GM19238 (cell line): ENCODE data around the gene ZBTB34.
A peak's percentile ranks its signal among the peaks of the same experiment; 100 is the strongest.

Source experiments
- DNase-seq: peaks from one replicate; pipeline ENCODE4 v3.0.0; 2011; ENCODE audit warnings: low spot score; ENCODE audit not compliant: insufficient read length

The ZBTB34 gene

DNA sequence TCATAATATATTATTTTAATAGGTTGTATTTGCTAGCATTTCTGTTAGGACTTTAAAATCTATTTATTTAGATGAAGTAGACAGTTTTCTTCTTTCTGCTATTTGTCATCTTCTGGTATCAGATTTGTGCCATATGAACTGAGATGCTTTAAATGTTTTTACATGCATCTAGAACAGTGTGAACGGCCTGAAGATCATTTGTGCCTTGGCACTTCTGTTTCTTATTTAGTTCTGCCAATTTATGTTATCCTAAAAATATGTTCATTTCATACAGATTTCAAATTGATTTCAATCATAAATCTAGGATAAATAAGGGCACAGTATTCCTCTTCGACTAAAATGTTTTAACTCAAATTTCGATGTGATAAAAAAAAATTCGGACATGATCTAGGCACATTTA is 16.1 kb downstream of the ZBTB34 start:
- DNase-seq, result no peak

DNA sequence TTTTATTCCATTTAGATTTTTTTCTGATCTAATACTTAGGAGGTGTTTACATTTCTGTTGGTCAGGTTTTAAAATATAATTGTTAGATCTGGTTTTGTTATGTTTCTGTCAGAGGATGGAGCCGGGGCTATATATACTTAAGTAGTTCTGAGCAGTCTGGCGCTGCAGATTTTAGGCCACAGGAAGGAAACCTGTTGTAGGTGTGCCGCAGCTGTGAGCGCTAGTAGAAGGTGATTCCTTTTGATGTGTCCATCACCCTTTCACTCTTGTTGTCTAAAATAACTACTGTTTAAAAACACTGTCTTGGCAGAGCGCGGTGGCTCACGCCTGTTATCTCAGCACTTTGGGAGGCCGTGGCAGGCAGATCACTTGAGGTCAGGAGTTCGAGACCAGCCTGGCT is 17.0 kb downstream of the ZBTB34 start:
- DNase-seq, result no peak

DNA sequence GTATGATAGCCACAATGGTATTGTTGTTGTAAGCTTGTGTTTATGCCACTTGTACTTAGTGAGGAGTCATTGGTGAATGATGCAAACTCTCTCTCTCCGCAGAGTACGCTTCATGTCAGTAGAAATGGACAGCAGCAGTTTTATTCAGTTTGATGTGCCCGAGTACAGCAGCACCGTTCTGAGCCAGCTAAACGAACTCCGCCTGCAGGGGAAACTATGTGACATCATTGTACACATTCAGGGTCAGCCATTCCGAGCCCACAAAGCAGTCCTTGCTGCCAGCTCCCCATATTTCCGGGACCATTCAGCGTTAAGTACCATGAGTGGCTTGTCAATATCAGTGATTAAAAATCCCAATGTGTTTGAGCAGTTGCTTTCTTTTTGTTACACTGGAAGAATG is 18.8 kb downstream of the ZBTB34 start:
- no peak for DNase-seq

DNA sequence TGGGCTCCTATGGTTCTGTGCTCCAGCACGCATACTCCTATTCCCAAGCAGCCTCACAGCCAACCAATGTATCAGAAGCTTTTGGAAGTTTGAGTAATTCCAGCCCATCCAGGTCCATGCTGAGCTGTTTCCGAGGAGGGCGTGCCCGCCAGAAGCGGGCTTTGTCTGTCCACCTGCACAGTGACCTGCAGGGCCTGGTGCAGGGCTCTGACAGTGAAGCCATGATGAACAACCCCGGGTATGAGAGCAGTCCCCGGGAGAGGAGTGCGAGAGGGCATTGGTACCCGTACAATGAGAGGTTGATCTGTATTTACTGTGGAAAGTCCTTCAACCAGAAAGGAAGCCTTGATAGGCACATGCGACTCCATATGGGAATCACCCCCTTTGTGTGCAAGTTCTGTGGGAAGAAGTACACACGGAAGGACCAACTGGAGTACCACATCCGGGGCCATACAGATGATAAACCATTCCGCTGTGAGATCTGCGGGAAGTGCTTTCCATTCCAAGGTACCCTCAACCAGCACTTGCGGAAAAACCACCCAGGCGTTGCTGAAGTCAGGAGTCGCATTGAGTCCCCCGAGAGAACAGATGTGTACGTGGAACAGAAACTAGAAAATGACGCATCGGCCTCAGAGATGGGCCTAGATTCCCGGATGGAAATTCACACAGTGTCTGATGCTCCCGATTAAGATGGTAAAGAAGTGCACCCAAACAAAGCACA is 19.9 kb downstream of the ZBTB34 start:
- DNase-seq, result no peak

DNA sequence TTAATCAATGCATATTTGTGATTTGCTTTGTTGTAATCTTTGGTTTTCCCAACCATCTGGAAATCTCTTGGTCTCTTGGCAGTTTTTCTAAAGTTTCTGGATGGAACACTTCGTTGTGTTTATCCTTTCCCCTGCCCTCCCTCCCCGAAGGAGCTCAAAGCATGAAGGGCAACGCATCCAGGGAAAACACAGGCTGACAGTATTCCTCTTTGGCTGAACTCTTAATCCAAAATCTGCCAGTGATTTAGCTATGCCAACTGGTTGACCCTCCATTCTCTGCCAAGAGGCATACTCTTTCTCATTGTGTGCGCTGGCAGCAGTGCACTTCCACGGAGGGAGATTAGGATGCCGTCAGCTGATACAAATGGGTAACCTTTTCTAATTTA is 20.5 kb downstream of the ZBTB34 start:
- DNase-seq, result no peak

DNA sequence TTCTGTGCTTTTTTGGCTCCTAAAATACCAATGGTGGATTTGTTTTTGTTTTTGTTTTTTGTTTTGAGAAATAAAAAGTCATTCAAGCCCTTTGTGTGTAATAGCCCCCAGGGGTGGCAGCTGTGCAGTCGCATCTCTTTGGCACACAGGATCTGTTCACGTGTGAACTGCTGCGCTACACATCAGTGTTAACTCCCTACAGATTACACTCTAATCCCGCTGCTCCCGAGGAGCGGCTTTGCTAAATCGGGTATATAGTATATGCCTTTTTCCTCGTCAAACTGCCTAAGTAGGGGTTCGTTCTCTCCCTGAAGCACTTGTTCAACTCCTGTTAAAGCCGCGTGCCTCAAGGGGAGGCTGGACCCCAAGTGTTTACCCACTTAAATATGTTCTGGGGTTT is 22.3 kb downstream of the ZBTB34 start:
- no peak for DNase-seq

DNA sequence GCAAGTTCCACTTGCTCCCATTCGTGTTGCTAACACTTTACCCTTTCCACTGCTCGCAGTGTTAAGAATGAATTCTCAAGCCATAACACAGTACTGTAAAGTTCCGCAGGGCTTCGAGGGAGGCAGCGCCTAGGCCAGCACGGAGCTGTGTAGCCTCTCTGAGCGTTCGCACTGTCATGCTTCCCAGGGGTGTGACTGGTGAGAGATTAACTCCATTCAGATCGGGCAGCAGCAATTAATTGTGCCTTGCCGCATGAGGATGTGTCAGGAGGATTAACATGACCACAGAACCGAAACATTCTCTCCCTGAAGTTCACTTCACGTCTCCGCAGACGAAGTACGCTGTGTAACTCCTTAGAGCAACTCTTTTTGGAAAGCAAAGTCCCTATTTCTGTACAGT is 23.2 kb downstream of the ZBTB34 start:
- DNase-seq, result no peak

DNA sequence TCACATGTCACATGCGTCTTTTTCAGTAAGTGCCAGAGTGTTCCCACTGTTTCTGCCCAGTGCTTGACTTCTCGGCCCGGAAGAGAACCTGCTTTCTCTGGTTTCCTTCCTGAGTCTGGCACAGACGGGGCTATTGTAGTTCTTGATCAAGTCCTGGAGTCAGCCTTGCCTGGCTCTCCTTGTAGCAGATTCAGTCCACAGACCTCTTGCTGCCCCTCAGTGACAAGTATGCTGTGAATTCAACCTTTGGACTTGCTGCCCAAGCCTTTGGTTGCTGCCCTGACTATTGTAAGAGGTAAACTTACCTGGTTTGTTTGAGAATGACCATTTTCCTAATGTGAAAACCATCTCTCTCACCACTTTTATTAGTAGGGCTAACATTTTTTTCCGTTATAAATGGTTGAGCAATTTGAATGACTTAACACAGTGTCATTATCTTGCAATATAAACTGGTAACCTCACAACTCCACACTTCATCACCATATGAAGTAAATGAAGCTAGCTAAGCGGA is 24.7 kb downstream of the ZBTB34 start:
- DNase-seq, result no peak

DNA sequence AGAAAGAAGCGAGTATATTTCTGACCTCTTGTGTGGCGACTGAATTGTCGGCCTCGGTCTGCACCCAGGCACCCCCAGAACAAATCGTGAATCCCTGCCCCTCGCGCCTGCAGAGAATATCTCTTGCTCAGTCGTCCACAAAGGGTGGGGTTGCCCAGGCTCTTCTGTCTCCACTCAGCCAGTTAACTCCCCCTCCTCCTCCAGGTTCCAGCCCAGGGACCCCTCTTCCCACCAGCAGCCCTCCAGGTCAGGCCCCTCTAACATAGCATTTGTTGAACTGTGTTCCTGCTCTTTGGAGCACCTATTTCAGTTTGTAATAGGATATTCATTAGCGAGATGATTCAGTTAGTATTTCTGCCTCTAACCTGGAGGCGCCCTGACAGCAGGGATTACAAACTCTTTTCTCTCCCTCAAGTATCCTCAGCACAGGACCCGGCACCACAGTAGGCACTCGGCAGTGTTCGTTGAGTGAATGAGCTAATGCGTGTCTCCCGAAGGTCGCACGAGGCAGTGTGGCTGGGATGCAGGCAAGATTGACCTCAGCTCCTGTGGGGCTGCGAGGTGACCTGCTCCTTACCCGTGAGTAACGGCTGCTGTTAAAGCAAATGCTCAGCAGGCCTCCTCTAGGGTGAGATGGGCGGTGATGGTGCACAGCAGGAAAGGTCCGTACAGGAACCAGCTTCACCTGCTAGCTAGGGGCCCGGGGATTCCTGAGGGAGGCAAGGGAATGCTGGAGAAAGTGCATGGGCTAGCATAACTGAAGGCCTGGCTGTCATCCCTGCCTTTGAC is 25.8 kb downstream of the ZBTB34 start:
- no peak for DNase-seq

DNA sequence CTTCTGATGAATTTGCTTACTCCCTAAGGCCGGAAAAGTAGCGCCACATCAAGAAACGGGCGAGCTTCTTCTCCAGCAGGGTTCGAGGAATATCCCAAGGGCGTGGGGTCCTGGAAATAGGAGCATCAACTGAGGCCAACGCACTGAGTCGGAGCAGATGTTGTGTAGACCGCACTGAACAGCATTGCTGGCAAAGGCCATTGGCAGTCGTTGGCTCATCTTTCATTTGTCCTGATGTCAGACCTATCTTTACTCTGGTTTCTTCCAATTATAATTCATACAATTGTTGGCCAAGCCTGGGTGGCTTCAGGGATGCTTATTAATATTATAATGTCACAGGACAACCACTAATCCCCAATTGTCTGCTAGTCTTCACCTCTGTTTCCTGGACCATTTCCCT is 26.5 kb downstream of the ZBTB34 start:
- DNase-seq, result no peak

DNA sequence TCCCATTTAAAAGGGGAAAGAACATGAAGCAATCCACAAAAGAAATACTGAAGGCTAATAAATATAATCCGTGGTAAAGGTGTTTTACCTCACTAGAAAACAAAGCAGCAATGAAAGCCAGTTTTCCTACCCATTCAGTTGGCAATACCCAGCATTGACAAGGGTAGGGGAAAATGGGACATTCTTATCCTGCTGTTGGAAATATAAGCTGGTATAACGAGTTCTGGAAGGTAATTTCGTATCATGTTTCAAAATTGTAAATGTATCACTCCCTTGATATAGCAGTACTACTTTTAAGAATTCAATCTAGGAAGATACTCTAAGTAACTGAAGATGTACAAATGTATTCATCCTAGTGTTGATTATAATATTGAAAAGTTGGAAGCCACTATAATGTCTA is 31.2 kb downstream of the ZBTB34 start:
- no peak for DNase-seq

DNA sequence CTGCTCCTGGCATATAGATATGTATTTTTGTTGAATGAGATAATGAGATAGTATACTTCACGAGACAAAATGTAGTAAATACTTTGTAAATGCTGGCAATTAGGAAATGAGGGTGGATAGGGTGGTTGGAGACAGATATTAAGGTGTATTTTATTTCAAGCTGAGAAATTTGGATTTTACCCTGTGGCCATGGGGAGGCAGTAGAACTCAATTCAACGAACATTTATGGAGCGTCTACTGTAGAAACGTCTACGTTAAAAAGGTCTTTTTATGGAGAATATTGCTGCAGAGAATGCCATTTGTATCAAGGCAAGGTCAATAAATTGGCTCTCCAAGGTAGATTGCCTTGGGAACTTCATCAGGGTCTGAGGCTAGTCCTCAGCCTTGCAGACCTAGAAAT is 32.6 kb downstream of the ZBTB34 start:
- DNase-seq, result no peak

DNA sequence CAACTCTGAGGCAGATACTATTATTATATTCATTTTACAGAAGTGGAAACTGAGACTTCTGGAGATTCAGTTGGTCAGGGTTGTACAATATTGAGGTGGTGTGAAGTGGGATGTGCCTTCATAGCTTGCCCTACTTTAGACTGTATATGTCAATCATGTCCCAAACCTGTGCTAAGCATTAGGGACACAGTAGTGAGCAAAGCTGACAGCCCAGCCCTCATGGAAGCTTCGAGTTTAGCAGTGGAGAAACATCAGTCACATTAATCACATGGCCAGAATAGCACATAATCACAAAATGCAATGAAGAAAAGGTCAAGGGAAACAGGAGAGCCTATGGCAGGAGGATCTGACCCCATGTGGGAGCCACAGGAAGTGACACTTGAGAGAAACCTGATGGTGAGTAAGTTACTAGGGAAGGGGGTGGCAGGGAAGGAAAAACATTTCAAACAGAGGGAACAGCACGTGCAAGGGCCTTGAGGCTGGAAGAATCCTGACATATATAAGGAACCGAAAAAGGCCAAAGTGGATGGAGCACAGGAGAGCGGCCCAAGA is 33.7 kb downstream of the ZBTB34 start:
- no peak for DNase-seq

DNA sequence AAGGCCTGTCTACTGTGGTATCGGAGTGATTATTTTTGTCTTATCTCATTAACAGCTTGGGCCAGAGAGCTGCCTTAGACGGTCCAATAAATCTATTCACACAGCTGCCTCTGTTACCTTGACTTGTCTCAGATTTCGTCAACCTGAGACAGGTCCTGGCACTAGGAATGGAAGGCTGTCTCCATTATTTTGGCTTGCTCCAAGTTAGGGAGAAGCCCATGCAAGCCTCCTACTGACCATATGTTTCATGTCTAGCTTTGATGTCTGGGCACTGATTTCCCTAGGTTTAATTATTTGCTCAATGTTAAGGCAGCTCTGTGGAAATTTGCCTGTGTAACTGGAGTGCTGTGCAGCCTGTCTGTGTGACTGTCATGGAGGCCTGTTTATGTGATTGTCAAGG is 41.8 kb downstream of the ZBTB34 start:
- DNase-seq, result no peak

DNA sequence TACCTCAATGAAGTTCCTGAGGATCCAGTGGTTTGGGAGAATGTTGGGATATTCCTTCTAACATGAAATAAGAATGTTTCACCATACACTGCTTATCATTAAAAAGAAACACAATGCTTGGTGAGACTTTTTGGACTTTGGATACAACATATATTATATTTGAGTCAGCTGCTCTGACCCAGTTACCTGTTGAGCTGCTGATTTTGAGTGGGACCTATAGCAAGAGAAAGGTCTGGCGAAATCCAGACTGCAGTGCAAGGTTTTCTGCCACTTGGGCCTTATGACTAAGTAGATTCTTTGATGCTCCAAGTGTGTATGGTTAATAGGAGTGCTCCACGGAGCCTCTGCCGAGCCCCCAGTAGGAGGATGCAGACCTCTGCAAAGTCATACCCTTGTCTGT is 44.1 kb downstream of the ZBTB34 start:
- no peak for DNase-seq

DNA sequence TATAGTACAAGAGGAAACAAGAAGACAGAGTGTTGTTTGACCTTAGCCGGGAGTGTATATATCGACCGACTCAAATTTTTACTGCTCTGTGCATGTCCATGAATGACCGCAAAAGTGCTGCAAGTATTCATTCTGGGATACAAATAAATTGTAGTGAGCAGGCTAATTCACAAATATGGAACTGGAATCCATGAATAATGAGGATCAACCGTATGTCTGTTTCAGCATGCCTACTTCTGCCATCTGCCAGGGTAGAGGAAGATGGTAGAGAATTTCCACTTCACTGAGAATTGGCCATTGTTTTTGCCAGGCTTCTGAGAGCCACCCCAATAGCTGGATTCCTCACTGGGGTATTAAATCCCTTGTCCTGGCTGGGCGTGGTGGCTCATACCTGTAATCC is 45.7 kb downstream of the ZBTB34 start:
- no peak for DNase-seq

DNA sequence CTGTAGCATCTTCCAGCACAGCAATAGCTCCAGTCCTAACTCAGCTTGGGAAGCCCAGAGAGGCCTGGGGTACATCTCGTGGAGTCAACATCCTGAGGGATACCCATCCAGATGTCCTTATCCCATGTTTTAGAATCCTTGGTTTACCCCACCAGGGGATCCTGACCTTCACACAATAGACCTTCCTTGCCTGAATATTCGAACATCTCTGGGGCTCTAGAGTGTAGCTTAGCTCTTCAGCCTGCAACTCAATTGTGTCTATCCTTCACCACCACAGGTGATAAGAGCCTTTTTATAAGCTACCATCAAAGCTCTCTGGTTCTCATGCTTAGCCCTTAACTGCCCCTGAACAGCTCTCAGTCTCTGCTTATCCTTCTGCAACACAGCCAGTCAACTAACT is 46.6 kb downstream of the ZBTB34 start:
- DNase-seq, result no peak

DNA sequence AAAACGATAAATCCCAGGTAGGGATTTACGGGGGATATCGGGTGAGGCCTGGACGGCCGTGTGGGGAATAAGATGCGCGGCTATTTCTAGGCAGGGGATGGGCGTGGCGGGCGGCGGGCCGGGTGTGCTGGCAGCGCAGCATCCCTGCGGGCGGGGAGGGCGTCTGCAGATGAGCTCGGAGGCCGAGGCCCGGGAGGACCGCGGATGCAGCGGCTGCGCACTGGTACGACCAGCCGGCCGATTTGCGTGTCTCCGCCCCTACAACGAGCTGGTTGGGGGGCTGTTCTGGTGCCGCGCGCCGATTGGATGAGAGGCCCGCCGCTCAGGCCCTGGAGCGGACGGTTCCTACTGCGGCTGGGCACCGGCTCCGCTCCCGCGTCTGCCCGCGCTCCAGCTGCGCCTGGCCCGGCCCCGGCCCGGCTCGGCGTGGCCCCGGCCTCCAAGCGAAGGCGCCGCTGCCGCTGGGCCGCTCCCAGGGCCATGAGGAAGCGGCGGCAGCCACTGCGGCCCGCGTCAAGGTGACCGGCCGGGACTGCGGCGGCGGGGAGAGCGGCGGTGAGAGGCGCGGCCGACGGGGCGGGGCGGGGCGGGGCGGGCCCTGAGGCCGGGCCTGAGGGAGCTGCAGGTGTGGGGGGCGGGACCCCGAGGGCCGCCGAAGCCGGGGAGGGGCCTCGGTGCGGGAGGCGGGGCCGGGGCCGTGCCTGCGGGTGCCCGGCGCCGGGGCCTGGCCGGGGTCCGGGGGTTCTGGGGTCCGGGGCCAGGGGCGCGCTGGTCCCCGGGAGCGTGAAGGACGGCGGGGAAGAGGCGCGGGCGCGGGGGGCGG is 54.2 kb downstream of the ZBTB34 start, which contains the start of gene RALGPS1:
Gene RALGPS1 (plus strand): TSS at position 325 of the 823 bp plus-strand sequence. CDS start 47,508 bp downstream, outside the sequence.
- peak; percentile 98 for DNase-seq

DNA sequence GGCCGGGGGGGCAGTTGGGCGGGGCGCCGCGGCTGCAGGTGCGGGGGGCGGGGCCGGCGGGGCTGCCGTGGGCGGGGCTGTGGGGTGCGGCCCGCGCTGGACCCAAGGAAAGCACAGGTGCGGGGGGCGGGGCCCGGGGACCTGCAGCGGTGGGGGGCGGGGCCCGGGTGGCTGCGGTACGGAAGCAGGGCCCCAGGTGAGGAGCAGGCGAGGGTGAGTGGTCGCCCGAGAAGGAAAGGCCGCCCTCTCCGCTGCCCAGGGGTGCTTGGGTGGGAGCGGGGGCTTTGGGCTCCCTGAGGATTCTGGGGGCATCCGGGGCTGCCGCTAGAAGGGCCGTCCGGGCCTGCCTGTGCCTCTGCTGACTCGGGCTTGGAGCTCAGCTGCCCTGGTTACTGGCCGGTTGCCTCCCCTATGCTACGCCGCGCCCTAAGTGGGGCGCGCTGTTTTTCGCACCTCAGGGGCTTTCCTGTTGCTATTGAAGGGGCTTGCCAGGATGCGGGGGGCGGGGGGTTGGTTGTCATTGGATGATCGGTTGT is 54.9 kb downstream of the ZBTB34 start:
- DNase-seq, result peak; percentile 38

DNA sequence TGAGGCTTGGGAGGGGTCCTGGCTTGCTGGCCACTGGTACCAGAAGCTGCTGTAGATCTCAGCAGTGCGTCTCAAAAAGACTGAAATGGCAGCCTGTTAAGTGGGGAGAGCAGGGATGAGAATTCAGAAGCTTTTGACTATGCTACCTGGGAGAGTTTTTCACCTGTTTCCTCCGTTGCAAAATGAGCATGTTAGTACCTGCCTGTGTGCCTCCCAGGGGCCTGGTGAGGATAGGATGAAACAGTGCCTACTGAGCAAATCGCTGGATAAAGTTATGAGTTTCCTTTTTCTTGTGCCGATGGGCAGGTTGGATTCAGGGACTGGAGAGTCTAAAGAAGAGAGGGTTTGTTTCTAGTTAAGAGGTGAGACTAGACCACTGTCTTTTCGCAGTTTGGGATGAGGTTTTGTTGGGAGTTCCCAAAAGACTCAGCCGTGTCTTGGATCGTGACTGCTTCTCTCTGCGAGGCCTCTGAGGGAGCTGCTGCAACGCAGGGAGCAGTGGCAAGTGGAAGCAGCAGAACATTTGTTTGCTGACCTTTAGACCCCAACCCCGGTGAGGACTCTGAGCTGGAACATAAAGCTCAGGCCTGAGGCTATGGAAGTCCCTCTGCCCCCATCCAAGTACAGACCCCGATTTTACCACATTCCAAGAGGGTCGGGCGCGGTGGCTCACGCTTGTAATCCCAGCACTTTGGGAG is 55.6 kb downstream of the ZBTB34 start:
- DNase-seq, result no peak

DNA sequence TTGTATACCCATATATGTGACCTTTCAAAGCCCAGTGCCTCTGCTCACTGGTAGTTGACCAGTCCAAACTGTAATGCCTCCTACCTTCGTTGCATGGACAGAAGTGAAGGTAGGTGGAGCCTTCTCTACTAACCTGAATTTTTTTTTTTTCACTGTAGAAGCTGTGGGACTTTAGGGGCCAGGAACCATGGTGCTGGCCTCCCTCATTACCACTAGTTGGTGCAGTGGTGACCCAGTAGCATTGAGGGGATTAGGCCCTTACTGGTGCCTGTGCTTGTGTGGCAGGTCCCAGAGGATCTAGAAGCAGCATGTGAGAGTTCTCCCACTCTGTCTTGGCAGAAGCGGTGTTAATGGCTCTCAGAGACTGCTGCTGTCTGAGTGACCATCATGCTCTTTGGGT is 56.5 kb downstream of the ZBTB34 start:
- no peak for DNase-seq
